Adrenal gland (tissue), 5 donors: ENCODE results near the gene IMMP2L.

Experiments used
- POLR2A ChIP-seq, 2 donors: fragments of 450-650 bp; IDR thresholded peaks; one replicate each; pipeline ENCODE4 v1.6.1; 2017; ENCODE audit warnings: antibody characterized with exemption in 2 of 2, mild to moderate bottlenecking in 2 of 2, moderate library complexity in 1 of 2
- TF ChIP-seq, protein P1 (sequence below), 6 experiments: fragments of 450-650 bp in 4 of 6; fragments of 200-600 bp in 2 of 6; sonication (generic) in 1 of 6; IDR thresholded peaks; 1 replicate in 5 of 6; 2 replicates in 1 of 6; pipeline versions ENCODE4 v1.5.1 to v1.8.0; 2016 to 2021; ENCODE audit warnings: antibody characterized with exemption in 6 of 6, mild to moderate bottlenecking in 2 of 6, moderate library complexity in 1 of 6
- donor health status: DM: no; HTN: no; CAD: no.

GRCh38 chr7:111371437-111371836 lies 190.9 kb downstream of the IMMP2L start:
- no peak for TF ChIP-seq POLR2A (IDR thresholded peaks at IDR 0.05)
- TF ChIP-seq, protein P1, sequence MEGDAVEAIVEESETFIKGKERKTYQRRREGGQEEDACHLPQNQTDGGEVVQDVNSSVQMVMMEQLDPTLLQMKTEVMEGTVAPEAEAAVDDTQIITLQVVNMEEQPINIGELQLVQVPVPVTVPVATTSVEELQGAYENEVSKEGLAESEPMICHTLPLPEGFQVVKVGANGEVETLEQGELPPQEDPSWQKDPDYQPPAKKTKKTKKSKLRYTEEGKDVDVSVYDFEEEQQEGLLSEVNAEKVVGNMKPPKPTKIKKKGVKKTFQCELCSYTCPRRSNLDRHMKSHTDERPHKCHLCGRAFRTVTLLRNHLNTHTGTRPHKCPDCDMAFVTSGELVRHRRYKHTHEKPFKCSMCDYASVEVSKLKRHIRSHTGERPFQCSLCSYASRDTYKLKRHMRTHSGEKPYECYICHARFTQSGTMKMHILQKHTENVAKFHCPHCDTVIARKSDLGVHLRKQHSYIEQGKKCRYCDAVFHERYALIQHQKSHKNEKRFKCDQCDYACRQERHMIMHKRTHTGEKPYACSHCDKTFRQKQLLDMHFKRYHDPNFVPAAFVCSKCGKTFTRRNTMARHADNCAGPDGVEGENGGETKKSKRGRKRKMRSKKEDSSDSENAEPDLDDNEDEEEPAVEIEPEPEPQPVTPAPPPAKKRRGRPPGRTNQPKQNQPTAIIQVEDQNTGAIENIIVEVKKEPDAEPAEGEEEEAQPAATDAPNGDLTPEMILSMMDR (IDR thresholded peaks at IDR 0.05): no peak
